Keratinocyte (primary cell): Measurements from ENCODE around the gene SDF4.

ENCODE experiments used
- EZH2 ChIP-seq: IDR thresholded peaks from one replicate; pipeline ENCODE4 v1.6.1; 2012; ENCODE audit warnings: inconsistent platforms, mild to moderate bottlenecking, low read length, moderate library complexity
- TF ChIP-seq, protein P1 (sequence below), 3 experiments: IDR thresholded peaks in 1 of 3; conservative IDR thresholded peaks in 1 of 3; optimal IDR thresholded peaks in 1 of 3; 2 replicates in 2 of 3; 3 replicates in 1 of 3; pipeline versions ENCODE3 to v1.5.1; 2011; ENCODE audit warnings: low read length in 3 of 3, mild to moderate bottlenecking in 3 of 3, moderate library complexity in 2 of 3, control low read depth in 1 of 3, inconsistent platforms in 1 of 3; ENCODE audit not compliant: insufficient read depth in 2 of 3; ENCODE audit errors: extremely low read depth in 1 of 3

DNA sequence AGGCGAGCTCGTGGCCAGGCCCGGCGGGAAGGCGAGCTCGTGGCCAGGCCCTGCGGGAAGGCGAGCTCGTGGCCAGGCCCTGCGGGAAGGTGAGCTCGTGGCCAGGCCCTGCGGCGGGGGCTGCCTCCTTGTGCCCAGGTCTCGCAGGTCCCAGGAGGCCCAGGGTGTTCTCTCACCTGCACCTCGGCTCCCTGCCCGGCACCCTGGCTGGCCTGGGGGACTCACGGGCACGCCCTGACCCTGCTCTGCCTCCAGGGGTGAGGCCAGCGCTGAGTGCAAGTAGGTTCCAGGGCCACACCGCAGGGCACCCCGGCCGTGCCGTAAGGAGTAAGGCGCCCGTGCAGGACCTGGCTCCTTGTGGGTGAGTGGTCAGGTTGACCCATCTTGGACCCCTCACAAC is 4.4 kb downstream of the SDF4 start:
- TF ChIP-seq, protein P1, sequence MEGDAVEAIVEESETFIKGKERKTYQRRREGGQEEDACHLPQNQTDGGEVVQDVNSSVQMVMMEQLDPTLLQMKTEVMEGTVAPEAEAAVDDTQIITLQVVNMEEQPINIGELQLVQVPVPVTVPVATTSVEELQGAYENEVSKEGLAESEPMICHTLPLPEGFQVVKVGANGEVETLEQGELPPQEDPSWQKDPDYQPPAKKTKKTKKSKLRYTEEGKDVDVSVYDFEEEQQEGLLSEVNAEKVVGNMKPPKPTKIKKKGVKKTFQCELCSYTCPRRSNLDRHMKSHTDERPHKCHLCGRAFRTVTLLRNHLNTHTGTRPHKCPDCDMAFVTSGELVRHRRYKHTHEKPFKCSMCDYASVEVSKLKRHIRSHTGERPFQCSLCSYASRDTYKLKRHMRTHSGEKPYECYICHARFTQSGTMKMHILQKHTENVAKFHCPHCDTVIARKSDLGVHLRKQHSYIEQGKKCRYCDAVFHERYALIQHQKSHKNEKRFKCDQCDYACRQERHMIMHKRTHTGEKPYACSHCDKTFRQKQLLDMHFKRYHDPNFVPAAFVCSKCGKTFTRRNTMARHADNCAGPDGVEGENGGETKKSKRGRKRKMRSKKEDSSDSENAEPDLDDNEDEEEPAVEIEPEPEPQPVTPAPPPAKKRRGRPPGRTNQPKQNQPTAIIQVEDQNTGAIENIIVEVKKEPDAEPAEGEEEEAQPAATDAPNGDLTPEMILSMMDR (optimal IDR thresholded peaks at IDR 0.05 in 1 of 3, IDR thresholded peaks at IDR 0.05 in 1 of 3, conservative IDR thresholded peaks at IDR 0.05 in 1 of 3; ENCODE audit: extremely low read depth in 1 of 3, insufficient read depth in 2 of 3, low read length in 3 of 3) = no peak
- no peak for TF ChIP-seq EZH2
